ENCODE data around the gene NTMT1.

NTMT1 gene, protein sequence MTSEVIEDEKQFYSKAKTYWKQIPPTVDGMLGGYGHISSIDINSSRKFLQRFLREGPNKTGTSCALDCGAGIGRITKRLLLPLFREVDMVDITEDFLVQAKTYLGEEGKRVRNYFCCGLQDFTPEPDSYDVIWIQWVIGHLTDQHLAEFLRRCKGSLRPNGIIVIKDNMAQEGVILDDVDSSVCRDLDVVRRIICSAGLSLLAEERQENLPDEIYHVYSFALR
- long read RNA-seq, transcript NTMT1-203 (4 exons, 1,315 nt), result major isoform, 55 of 78 reads
- long read RNA-seq, transcript NTMT1-206 (4 exons, 576 nt), result minor isoform, 5 of 78 reads
- long read RNA-seq, transcript NTMT1-202 (4 exons, 741 nt), result minor isoform, 9 of 78 reads
- long read RNA-seq, partial matches to known transcripts, result 1 of 78 reads
- long read RNA-seq, other reads (novel, unspliced or antisense), result 3 of 78 reads

DNA sequence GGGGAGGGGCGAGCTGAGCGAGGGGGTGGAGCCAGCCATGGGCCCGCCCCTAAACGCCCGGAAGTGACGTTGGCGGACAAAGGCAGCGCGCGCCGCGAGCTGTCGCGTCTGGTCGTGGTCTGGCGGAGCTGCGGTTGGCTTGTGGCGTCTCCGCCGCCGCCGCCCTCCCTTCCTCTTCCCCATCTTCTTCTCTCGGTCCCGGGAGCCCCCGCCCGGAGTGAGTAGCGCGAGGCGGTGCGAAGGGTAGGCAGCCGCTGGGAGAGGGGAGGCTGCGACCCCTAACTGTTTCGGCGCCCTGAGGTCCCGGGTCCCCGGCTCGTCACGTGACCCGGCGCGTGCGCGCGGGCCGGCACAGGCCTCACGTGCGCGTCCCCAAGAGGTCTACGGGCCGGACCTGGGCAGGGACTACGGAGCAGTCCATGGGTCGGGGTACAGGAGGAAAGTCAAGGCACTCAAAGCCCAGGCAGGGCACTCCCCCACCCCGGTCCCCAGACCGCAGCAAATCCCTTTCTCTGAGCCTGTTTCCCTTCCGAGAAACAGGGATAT lies at the start of gene NTMT1:
Gene NTMT1, plus strand, starts transcription at position 85 of the 546 bp plus-strand sequence. CDS start 6,541 bp downstream, outside the sequence.
- Histone ChIP-seq H3K4me3 (replicated peaks; ENCODE audit: insufficient read depth, low read length) (peak within 1 kb of the TSS; percentile 77), H3K27ac (replicated peaks) (peak within 1 kb of the TSS; percentile 95), H3K27me3 (ENCODE audit: insufficient read depth, poor library complexity, severe bottlenecking) (no peaks in the 10 kb centered on the region)
- peak; percentile 86 to 90 for DNase-seq (ENCODE audit: low read depth in 1 of 2, low spot score in 1 of 2)
- peak; percentile 34 for TF ChIP-seq REST (IDR thresholded peaks at IDR 0.05; ENCODE audit: insufficient replicate concordance, low read depth)
- peak; percentile 39; the same call in 1 of the 2 replicates for TF ChIP-seq SPI1 (IDR thresholded peaks at IDR 0.05; ENCODE audit: borderline replicate concordance, low read depth)
- peak; percentile 67 for TF ChIP-seq GABPA (IDR thresholded peaks at IDR 0.05; ENCODE audit: low read depth)
- peak; percentile 88 for TF ChIP-seq POLR2AphosphoS5 (IDR thresholded peaks at IDR 0.05; ENCODE audit: low read depth)
- TF ChIP-seq CTCF (IDR thresholded peaks at IDR 0.05; ENCODE audit: insufficient read depth, low read length), result no peak

- H3K27ac ChIP-seq (replicated peaks), result no peak overlapping the region
- no peak overlapping the region for H3K4me3 ChIP-seq (replicated peaks; ENCODE audit: insufficient read depth, low read length)
- H3K27me3 ChIP-seq (ENCODE audit: insufficient read depth, poor library complexity, severe bottlenecking), result no peaks in the 10 kb centered on the region
- no peak for TF ChIP-seq GABPA (IDR thresholded peaks at IDR 0.05; ENCODE audit: low read depth)
- no peak for TF ChIP-seq CTCF (IDR thresholded peaks at IDR 0.05; ENCODE audit: insufficient read depth, low read length)
- TF ChIP-seq POLR2AphosphoS5 (IDR thresholded peaks at IDR 0.05; ENCODE audit: low read depth), result no peak
- TF ChIP-seq SPI1 (IDR thresholded peaks at IDR 0.05; ENCODE audit: borderline replicate concordance, low read depth), result no peak
- no peak for TF ChIP-seq REST (IDR thresholded peaks at IDR 0.05; ENCODE audit: insufficient replicate concordance, low read depth)
- no peak for DNase-seq (ENCODE audit: low read depth in 1 of 2, low spot score in 1 of 2)
Observed at GRCh38 chr9:129576546-129577543, 49.1 kb upstream of the NTMT1 start.

DNA sequence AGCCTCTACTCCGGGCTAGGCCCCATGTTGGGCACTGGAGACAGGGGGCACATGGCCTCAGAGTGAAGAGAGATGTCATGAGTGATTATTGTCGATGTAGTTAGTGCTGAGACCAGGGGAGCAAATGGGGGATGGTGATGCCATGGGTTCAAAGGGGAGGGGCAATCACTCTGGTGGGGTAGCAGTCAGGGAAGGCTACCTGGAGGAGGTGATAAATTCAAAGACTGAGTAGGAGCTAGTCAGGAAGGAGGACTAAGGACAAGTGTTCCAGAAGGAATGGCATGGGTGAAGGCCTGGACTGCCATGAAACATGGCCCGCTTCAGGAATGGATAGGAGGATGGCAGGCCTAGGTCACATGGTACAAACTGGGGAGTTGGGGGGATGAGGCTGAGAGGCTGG lies 46.7 kb upstream of the NTMT1 start:
- Histone ChIP-seq H3K27ac (replicated peaks) (no peak overlapping the region), H3K27me3 (ENCODE audit: insufficient read depth, poor library complexity, severe bottlenecking) (no peaks in the 10 kb centered on the region), H3K4me3 (replicated peaks; ENCODE audit: insufficient read depth, low read length) (no peak overlapping the region)
- TF ChIP-seq POLR2AphosphoS5 (IDR thresholded peaks at IDR 0.05; ENCODE audit: low read depth) (no peak), SPI1 (IDR thresholded peaks at IDR 0.05; ENCODE audit: borderline replicate concordance, low read depth) (no peak), REST (IDR thresholded peaks at IDR 0.05; ENCODE audit: insufficient replicate concordance, low read depth) (no peak), GABPA (IDR thresholded peaks at IDR 0.05; ENCODE audit: low read depth) (no peak), CTCF (IDR thresholded peaks at IDR 0.05; ENCODE audit: insufficient read depth, low read length) (no peak)
- no peak for DNase-seq (ENCODE audit: low read depth in 1 of 2, low spot score in 1 of 2)
